NCI-H510A (cell line): ENCODE data around the gene SRCAP.

Source experiments
- DNase-seq: peaks from one replicate; lab custom pipeline; 2025; lab: John Stamatoyannopoulos, UW

The SRCAP gene

DNA sequence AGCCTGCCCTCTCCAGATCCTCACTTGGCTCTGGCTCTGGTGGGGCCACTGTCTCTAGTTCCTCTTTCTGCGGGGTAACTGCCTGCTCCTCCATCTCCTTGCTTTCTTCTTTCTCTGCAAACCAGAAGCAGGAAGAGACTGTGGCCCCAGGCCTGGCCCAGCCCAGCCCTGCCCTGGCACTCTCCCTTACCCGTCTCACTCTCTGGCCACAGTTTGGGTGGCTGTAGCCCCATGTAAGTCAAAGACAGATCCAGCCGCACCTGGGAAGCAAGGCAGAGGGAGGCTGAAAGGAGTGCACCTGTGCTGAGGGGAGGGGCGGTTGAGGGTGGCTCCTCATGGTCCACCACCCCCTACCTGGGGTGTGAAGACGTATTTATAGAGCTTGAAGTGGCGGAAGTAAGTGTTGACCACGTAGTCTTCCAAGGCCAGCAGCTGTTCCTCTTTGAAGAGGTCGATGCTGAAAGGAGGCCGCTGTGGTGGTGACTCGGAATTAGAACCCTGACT lies 60.1 kb downstream of the SRCAP start:
- no peak for DNase-seq

DNA sequence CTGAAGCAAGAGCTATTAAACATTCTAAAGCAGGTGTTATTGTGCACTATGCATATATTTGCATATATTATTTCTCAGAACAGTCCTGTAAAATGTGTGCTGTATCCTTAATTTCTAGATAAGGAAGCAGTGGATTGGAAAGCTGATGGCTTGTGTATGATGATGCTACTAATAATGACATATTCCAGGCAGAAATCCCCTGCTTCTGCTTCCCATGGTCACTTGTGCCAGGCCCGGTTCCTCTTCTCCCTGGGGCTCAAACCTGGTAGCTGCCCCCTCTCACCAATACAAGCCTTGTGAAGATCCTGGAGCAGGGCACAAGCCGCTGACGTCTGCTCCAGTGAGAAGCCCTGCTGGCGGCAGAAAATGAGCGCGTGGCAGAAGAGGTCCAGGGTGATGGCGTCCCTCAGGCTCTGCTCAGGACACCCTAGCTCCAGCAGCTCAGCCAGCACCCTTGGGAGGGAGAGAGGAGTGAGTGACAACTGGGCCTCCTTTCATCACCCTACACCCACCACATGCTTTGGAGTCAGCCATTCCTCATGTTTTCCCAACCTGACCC lies 61.1 kb downstream of the SRCAP start:
- DNase-seq, result no peak

DNA sequence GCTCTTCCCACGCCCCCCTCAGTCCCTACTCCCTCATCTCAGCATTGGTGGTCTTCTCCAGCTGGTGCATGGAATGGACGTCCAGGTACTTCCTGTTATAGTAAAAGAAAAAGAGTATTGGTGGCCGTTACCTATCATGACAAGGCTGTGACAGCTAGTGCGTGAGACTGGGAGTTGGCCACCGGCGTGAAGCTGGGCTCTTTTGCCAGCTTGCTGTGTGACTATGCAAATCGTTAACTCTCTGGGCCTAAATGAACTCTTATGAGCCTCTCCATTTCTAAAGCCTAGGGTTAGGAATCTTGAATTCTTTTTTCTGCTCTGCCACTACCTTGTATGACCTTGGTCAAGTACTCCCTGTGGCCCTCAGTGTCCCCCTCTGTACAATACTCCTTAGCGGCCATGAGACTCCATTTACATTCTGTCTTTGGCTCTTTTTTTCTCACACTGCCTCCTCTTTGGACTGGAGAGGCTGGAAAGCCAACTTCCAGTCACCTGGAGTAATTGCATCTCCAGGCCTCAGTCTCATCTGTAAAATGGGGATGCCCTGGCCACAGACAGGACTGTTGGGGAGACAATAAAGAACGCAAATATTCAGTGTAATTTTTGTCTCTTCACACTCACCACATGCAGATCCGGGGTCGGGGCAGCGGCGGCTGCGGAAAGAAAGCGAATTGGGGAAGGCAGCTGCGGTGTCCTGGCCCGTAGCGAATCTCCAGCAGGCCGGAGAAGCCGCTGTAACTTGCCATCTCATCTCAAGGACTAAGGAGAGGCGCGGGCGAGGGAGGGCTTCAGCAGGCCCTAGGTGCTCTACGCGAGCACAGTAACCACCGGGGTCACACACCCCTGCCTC lies 61.8 kb downstream of the SRCAP start:
- no peak for DNase-seq

DNA sequence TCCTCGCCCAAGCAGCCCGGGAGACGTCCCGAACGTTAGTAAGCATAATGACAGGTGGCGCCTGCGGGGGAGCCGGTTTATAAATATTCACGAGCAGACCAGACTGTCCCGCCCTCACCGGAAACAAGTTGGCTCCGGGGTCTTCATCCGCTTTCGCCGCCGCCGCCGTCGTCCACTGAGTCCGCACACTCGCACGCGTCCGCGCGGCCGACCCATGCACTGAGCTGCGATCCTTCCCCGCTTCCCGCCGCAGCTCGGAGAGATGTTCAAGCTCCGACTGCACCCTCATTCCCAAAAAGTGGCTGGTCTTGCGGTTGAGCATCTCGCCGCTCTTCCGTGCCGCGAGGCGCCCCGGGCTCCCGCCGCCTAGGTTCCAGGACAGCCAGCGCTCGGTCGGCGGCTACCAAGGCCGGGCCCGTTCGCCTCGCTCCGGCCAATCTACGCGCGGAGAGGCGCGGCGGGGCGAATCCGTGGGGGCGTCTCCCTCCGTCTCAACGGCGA lies 62.5 kb downstream of the SRCAP start:
- peak; percentile 48 for DNase-seq

DNA sequence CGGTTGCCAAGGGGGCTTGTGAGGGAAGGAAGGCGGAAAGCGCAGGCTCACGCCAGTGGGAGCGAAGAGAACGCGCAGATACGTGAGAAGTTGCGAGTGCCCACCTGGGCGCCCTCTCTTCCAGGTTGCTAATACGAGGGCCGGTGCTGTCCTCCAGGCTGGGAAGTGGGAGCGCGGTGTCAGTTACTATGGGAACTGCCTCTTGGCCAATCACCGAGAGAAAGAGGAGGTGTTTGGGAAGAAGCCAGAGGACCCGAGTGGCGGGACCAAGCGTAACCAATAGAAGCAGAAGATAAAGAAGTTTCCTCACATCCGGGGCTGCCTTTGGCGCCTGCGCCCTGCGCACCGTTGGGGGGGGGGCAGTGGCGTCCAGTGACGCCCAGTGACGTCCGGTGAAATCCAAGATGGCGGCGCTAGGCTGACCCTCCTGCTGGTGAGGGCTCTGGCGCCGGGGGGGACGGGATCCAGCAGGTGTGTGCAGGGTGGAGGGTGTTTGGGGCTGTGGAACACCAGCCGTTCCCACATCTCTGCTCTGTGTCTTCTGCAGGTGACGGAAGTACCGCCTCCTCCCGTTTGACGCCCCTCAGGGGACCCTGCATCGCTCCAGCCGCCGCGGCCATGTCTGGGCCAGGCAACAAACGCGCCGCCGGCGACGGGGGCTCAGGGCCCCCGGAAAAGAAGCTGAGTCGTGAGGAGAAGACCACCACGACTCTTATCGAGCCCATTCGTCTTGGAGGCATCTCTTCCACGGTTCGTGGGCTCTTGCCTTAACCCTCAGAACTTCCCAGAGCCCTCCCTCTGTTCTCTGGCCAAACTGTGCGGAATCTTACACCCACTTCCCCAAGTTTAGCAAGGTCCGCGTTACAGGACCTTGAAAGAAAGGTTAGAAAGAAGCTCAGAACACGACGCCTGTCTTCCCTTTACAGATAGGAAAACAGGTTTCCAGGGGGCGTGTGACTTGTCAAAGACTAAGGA lies 63.2 kb downstream of the SRCAP start, which contains the start of the genes CFAP119 and RNF40:
Gene CFAP119 (minus strand): TSS at position 135 of the 975 bp plus-strand sequence. CDS start 314 bp downstream, outside the sequence.
Gene RNF40 (plus strand): TSS at position 395 of the 975 bp plus-strand sequence. CDS start 224 bp downstream, at position 619.
- DNase-seq, result peak; percentile 97

DNA sequence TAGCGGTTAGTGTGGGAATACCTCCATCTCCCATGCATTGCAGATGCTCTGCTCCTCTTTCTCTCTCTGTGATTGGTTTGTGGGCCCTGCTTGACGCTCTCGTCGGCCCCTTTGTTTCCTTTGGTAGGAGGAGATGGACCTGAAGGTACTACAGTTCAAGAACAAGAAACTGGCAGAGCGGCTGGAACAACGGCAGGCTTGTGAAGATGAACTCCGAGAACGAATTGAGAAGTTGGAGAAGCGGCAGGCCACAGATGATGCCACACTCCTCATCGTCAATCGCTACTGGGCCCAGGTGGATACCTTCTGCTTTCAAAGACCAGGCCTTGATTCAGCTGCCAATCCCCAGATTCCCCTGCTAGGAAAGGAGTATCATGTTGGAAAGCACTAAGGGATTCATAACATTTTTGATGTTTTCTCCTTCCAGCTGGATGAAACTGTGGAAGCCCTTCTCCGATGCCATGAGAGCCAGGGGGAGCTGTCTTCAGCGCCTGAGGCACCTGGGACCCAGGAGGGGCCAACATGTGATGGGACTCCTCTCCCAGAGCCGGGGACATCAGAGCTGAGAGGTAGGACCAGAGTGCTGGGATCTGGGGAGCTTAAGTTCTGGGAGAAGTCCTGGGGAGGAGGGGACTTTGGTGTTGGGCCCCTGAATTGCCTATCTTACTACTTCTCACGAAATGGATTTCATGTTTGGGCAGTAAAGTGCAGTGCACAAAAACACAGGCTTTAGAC lies 64.2 kb downstream of the SRCAP start:
- no peak for DNase-seq

DNA sequence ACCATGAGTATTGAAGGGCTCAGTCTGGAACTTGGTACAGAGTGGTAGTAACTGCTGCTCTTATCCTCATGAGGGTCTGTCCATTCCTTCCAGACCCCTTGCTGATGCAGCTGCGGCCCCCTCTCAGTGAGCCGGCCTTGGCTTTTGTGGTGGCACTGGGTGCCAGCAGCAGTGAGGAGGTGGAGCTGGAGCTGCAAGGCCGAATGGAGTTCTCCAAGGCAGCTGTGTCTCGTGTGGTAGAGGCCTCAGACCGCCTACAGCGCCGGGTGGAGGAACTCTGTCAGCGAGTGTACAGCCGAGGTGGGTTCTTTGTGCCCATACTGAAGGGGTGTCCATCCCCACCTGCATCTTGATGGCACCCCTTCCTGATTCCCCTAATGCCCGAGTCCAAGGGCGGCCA lies 65.1 kb downstream of the SRCAP start:
- no peak for DNase-seq

DNA sequence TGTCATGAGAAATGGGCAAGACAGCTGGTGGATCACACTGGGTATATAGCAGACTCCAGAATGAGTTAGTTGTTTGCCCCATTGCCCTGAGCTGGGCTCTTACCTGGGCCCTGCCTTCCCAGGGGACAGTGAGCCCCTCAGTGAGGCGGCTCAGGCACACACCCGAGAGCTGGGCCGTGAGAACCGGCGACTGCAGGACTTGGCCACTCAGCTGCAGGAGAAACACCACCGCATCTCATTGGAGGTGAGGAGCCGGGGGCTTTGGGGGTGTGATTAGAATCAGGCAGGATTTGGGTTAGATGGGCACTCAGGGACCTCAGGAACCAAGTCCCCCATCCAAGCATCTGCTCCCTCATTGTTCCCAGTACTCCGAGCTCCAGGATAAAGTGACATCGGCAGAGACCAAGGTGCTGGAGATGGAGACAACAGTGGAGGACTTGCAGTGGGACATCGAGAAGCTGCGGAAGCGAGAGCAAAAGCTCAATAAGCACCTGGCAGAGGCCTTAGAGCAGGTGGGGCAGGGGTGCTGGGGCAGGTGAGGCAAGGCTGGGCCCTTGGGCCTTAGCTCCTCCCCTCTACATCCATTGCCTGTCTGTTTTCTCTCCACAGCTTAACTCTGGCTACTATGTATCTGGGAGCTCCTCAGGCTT lies 66.0 kb downstream of the SRCAP start:
- DNase-seq, result no peak

DNA sequence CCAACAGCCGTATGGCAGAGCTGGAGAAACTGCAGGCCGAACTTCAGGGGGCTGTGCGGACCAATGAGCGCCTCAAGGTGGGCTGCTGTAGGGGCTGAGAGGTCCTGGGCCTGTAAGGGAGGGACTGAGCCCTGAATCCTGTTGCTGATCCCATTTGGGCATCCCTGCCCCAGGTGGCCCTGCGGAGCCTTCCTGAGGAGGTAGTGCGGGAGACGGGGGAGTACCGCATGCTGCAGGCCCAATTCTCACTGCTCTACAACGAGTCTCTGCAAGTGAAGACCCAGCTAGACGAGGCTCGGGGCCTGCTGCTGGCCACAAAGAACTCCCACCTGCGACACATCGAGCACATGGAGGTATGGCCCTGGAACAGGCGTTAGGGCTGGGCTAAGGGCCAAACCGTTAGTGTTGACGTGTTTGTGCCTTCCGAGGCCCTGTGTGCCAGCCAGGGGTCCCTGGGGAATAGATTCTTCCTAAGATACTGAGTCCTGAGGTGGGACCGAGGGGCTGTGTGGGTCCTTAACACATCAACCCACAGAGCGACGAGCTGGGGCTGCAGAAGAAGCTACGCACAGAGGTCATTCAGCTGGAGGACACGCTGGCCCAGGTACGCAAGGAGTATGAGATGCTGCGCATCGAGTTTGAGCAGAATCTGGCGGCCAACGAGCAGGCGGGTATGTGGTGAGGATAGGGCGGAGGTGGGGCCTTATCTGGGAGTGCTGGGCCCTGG lies 67.4 kb downstream of the SRCAP start:
- DNase-seq, result no peak

DNA sequence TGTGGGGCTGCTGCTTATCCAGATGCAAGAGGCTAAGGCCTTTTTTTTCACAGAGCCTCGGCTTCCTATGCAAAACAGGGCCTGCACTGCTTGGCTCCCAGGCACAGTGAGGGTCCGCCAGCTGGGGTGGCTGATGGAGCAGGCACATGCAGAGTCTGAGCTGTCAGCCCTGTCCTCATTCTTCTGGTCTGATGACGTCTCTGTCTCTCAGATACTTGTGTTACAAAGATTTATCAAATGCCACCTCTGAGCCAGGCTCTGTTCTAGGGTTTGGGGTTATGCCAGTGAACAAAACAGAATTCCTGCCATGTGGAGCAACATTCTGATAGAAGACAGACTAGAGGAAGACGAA lies 67.9 kb downstream of the SRCAP start:
- DNase-seq, result no peak

DNA sequence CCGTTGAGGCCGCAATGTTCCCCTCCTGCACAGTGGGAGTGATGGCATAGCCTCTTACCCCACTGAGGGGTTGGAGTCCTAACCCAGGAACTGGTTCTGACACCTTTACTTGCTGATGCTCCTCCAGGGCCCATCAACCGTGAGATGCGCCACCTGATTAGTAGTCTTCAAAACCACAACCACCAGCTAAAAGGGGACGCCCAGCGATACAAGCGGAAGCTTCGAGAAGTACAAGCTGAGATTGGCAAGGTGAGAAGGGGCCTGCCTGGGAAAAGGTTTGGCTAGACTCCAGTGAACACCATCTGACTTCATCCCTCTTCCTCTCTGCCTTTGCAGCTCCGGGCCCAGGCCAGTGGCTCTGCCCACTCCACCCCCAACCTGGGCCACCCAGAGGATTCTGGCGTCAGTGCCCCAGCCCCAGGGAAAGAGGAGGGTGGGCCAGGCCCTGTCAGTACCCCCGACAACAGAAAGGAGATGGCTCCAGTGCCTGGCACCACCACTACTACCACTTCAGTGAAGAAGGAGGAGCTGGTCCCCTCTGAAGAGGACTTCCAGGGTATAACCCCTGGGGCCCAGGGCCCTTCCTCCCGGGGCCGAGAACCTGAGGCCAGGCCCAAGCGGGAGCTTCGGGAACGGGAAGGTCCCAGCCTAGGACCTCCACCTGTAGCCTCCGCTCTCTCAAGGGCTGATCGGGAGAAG lies 68.9 kb downstream of the SRCAP start:
- no peak for DNase-seq

DNA sequence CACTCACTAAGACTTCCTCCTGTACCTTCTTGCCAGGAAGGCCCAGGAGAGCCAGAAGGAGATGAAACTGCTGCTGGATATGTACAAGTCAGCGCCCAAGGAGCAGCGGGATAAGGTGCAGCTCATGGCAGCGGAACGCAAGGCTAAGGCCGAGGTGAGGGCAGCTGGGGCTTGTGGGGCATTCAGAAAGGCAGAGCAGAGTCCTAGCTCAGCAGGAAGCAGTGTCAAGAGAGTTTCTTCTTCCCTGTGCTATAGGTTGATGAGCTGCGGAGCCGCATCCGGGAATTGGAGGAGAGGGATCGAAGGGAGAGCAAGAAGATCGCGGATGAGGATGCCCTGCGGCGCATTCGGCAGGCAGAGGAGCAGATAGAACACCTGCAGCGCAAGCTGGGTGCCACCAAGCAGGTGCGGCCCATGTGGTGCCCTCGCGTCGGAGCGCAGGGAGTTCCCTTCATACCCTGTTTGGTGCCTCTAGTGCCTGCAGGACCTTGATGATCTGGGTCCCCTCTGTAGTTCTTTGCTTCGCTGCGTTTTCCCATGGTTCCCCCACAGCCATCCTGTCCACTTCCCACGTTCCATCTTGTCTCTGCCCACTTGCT lies 69.7 kb downstream of the SRCAP start:
- DNase-seq, result no peak

DNA sequence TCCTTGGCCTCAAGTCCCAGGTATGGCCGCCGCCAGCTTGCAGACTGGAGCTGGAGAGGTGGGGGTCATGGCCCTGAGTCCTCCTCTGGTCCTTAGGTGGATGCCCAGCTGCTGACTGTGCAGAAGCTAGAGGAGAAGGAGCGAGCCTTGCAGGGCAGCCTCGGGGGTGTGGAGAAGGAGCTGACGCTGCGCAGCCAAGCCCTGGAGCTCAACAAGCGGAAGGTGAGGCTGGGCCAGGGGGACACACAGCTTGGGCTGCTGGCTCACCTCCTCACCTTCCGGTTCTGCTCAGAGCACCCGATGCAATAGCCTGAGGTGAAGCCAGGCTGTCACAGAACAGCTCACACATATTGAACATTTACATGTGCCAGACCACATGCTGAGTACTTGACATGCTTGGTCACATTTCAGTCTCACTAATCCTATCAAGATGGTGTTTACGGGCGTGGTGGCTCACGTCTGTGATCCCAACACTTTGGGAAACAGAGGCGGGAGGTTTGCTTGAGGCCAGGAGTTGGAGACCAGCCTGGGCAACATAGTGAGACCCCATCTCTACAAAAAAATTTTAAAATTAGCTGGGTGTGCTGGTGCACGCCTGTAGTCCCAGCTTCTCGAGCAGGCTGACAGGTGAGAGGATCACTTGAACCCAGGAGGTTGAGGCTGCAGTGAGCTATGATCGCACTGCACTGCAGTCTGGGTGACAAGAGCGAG lies 70.6 kb downstream of the SRCAP start:
- DNase-seq, result no peak

DNA sequence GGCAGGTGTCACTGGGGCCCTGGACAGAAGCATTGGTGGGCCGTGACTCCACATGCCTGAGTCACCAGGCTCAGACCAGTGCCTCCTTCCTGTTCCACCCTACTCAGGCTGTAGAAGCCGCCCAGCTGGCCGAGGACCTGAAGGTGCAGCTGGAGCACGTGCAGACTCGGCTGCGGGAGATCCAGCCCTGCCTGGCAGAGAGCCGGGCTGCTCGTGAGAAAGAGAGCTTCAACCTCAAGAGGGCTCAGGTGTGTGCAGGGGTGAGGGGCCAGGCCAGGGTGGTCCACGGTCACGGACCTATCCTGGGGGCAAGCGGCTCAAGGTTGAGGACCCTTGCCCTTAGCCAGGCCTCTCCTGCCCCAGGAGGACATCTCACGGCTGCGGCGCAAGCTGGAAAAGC lies 72.8 kb downstream of the SRCAP start:
- DNase-seq, result no peak

DNA sequence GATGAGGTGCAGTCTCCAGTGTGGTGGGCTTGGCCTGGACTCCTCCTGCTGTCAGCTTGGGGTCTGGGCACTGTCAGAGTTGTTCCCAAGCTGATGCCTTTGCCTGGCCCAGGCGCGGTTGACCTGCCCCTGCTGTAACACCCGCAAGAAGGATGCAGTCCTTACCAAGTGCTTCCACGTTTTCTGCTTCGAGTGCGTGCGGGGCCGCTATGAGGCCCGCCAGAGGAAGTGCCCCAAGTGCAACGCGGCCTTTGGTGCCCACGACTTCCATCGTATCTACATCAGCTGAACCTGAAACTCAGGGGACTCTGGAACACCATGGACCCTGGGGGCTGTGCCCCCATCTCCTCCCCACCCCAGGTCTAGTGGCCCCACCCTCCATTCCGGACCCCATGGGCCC lies 74.9 kb downstream of the SRCAP start:
- DNase-seq, result no peak

DNA sequence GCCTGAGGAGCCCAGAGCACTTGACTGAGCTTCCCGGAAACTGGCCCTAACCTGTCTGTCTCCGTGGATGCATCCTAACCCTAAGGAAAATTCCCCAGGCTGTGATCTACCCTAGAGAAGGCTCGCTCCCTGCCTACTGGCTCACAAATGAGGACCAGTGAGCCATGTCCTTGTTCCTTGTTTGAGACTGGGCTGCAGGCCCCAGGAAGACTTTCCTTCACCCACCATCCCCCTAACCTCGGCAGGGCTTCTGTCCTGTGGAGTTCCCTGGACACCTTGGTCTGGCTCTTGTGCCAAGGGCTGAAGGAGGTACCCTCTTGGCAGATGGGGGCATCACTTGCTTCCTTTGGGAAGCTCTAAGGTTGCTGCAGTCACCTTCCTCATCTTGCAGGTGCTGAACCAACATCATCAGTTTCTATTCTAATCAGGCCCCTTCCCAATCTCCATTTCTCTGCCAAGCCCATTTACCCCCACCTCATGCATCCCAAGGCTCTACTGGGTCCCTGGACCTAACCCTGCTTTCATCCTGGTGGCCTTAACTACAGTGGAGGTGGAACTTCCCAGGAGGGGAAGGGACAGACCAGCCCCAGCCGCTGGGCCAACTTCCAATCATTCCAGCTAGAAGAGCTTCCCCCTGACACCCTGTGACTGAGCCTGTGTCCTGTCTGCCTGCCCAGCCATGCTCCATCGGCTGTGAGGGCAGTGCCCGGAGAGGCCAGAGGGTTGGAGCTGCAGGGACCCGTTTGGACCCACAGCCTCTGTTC lies 75.6 kb downstream of the SRCAP start:
- DNase-seq, result no peak

DNA sequence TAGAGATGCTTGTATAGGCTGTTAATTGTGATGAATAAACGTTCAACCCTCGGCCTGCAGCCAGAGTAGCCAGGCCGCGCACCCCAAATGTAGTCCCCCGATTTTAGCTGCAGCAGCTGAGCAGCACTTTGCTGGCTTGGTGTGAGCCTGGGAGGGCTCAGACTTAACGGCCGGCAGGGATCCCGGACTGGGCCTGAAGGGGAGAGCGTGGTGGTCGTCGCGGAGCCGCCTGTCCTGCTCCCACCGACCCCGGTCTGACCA lies 76.1 kb downstream of the SRCAP start:
- DNase-seq, result no peak
